Measurements from ENCODE around the gene ASIC4.

DNA sequence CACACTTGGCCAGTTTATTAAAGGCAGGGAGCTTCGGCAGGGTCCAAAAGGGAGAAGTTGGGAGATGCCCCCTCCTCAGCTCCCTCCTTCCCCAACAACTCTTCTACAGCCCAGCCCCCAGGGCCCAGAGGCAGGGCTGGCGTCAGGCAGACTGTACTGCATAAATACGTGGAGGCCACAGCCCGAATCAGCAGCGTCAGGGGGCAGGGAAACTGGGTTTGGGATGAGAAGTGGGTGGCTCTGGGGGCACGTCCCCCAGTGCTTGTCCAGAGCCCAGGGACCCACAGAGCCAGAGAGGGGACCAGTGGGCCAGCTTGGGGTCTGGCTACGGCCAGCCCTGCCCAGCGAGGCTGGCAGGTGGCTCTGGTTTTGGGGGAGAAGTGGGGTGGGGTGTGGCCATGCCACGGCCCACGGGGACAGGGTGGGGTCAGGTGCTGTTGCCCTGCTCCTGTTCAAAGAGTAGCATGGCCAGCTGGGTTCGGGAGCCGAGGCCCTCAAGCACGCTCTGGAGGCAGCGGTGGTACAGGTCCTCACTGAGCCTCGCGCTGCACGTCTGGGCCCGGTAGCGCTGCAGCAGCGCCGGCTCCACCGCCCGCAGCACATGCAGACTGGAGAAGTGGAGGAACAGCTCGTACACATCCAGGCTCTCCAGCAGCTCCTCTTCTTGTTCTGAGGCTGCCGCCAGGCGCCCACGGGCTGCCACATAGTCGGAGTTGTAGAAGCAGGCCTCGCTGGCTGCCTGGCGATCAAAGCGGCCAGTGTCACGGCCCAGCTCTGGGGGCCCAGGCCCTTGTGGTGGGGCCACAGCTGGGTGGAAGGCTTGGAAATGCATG is 24.9 kb downstream of the ASIC4 start:
- TF ChIP-seq CTCF (optimal IDR thresholded peaks at IDR 0.05 in 1 of 3, IDR thresholded peaks at IDR 0.05 in 1 of 3, conservative IDR thresholded peaks at IDR 0.05 in 1 of 3; ENCODE audit: extremely low read depth in 1 of 3, insufficient read depth in 2 of 3, low read length in 3 of 3) (no peak), EZH2 (IDR thresholded peaks at IDR 0.05; ENCODE audit: low read length) (no peak)
